Naive thymus-derived CD4-positive, alpha-beta T cell (primary cell): ENCODE data around the gene GNAI3. TPM values are rescaled to one million over a fixed set of nuclear protein-coding genes. Genes with fewer than 3 reads are reported as not detected.

Experiments used
- ATAC-seq: fragments of 150-1000 bp; cut with Tn5 transposase; 2 replicates; pipeline ENCODE4 v1.10.0; 2021; ENCODE audit warnings: mild to moderate bottlenecking, moderate library complexity
- CTCF ChIA-PET: fragments of 350-600 bp; sonication (Branson Sonifier 250); formaldehyde crosslinking; loops from one replicate; lab custom pipeline; 2021; ENCODE audit warnings: antibody characterized with exemption; lab: Charles Lee
- POLR2A ChIA-PET: fragments of 350-600 bp; sonication (Branson Sonifier 250); formaldehyde crosslinking; loops from one replicate; lab custom pipeline; 2021; ENCODE audit warnings: antibody characterized with exemption, inconsistent platforms; lab: Charles Lee
- DNase-seq, 9 donors: peaks; one replicate each; pipeline versions ENCODE4 v3.0.0 to v3.0.0-alpha.2; 2020 to 2022; ENCODE audit warnings: mixed read lengths in 1 of 9
- H3K27ac ChIP-seq: one replicate; pipeline ENCODE4 v1.7.0; 2013; ENCODE audit warnings: mild to moderate bottlenecking, low read depth, low read length, moderate library complexity
- H3K27me3 ChIP-seq, 2 donors: one replicate each; pipeline ENCODE4 v1.7.0; 2013; ENCODE audit warnings: low read length in 2 of 2, mild to moderate bottlenecking in 2 of 2, moderate library complexity in 2 of 2; ENCODE audit not compliant: control insufficient read depth in 2 of 2, insufficient read depth in 2 of 2
- H3K36me3 ChIP-seq, 3 experiments: 1 replicate in 2 of 3; 2 replicates in 1 of 3; pipeline ENCODE4 v1.7.0; 2013; ENCODE audit warnings: low read length in 3 of 3, mild to moderate bottlenecking in 3 of 3, moderate library complexity in 1 of 3; ENCODE audit not compliant: insufficient read depth in 3 of 3, control insufficient read depth in 2 of 3
- H3K4me1 ChIP-seq, 2 donors: one replicate each; pipeline ENCODE4 v1.7.0; 2013; ENCODE audit warnings: low read length in 2 of 2, mild to moderate bottlenecking in 2 of 2, moderate library complexity in 1 of 2; ENCODE audit not compliant: control insufficient read depth in 2 of 2, insufficient read depth in 2 of 2
- H3K4me3 ChIP-seq: 2 replicates; pipeline ENCODE4 v1.7.0; 2013; ENCODE audit warnings: mild to moderate bottlenecking, low read length
- H3K9me3 ChIP-seq, 3 experiments: 1 replicate in 2 of 3; 2 replicates in 1 of 3; pipeline ENCODE4 v1.7.0; 2013; ENCODE audit warnings: low read length in 3 of 3; ENCODE audit not compliant: control insufficient read depth in 2 of 3
- H3K27ac Mint-ChIP-seq, 9 donors: one replicate each; pipeline ENCODE4 v1.8.0; 2020 to 2022; ENCODE audit warnings: mixed read lengths in 9 of 9, mild to moderate bottlenecking in 8 of 9, moderate library complexity in 5 of 9, inconsistent platforms in 2 of 9
- H3K27me3 Mint-ChIP-seq, 5 donors: one replicate each; pipeline ENCODE4 v1.8.0; 2021 to 2022; ENCODE audit warnings: mixed read lengths in 5 of 5, mild to moderate bottlenecking in 1 of 5
- H3K36me3 Mint-ChIP-seq, 5 donors: one replicate each; pipeline ENCODE4 v1.8.0; 2020 to 2022; ENCODE audit warnings: mixed read lengths in 5 of 5, mild to moderate bottlenecking in 3 of 5, inconsistent platforms in 1 of 5
- H3K4me1 Mint-ChIP-seq, 7 donors: one replicate each; pipeline ENCODE4 v1.8.0; 2020 to 2022; ENCODE audit warnings: mixed read lengths in 7 of 7, mild to moderate bottlenecking in 3 of 7, inconsistent platforms in 1 of 7
- H3K4me3 Mint-ChIP-seq, 10 donors: one replicate each; pipeline ENCODE4 v1.8.0; 2020 to 2022; ENCODE audit warnings: mild to moderate bottlenecking in 10 of 10, mixed read lengths in 10 of 10, moderate library complexity in 6 of 10, inconsistent platforms in 2 of 10
- H3K9me3 Mint-ChIP-seq, 11 donors: one replicate each; pipeline ENCODE4 v1.8.0; 2020 to 2022; ENCODE audit warnings: mixed read lengths in 11 of 11, mild to moderate bottlenecking in 4 of 11, inconsistent platforms in 1 of 11, moderate library complexity in 1 of 11
- intact Hi-C, 2 donors: fragments of 100-400 bp; cut with micrococcal nuclease; formaldehyde crosslinking; loops; one replicate each; pipeline ENCODE4 v1.15.1; 2023
- polyA plus RNA-seq, 2 donors: library from polyadenylated mRNA; unstranded; fragments of 300-500 nt; fragmentation: Illumina TruSeq; gene quantifications; one replicate each; pipeline ENCODE4 v1.2.3, GENCODE V29; 2021
- total RNA-seq, 6 experiments: library from RNA in 5 of 6; stranded (reverse) in 5 of 6; gene quantifications; 1 replicate in 5 of 6; 2 replicates in 1 of 6; pipeline ENCODE4 v1.2.3 and lab custom pipeline; 2021 to 2026

Gene GNAI3
- total and polyA plus RNA-seq, 7 experiments from 2014 or later: 4.9 to 9.3 (median 7.2) TPM

GRCh38 chr1:109517337-109517736 lies 31.1 kb upstream of the GNAI3 start:
- intact Hi-C loops: no loop called here
- Histone ChIP-seq H3K9me3 (no peaks in the 10 kb centered on the region), H3K27me3 (no peaks in the 10 kb centered on the region), H3K4me1 (no peaks in the 10 kb centered on the region), H3K4me3 (no peak overlapping the region), H3K36me3 (no peaks in the 10 kb centered on the region), H3K27ac (no peak overlapping the region)
- Mint-ChIP-seq H3K9me3 (no peaks in the 10 kb centered on the region), H3K4me1 (peaks cover 0 to 12% (median 6%) of the 10 kb centered on the region in 7 donors), H3K4me3 (no peak overlapping the region), H3K27ac (no peak overlapping the region), H3K27me3 (peaks cover 0 to 30% (median 0%) of the 10 kb centered on the region in 5 donors), H3K36me3 (peaks cover 0 to 2% (median 0%) of the 10 kb centered on the region in 5 donors)
- ChIA-PET CTCF (interaction anchor here (2.2 to 25.5 kb wide), 3 partner anchors 13 to 24 kb away, joined by 6 to 417 read pairs (median 29); partner anchors contain the start of genes ATXN7L2 and CYB561D1), POLR2A (interaction anchor here (0.6 to 29.8 kb wide), 3 partner anchors 12 to 405 kb away, joined by 3 to 478 read pairs (median 12); partner anchors contain the start of genes ATXN7L2 and CYB561D1)
- ATAC-seq: no peak
- DNase-seq: no peak

DNA sequence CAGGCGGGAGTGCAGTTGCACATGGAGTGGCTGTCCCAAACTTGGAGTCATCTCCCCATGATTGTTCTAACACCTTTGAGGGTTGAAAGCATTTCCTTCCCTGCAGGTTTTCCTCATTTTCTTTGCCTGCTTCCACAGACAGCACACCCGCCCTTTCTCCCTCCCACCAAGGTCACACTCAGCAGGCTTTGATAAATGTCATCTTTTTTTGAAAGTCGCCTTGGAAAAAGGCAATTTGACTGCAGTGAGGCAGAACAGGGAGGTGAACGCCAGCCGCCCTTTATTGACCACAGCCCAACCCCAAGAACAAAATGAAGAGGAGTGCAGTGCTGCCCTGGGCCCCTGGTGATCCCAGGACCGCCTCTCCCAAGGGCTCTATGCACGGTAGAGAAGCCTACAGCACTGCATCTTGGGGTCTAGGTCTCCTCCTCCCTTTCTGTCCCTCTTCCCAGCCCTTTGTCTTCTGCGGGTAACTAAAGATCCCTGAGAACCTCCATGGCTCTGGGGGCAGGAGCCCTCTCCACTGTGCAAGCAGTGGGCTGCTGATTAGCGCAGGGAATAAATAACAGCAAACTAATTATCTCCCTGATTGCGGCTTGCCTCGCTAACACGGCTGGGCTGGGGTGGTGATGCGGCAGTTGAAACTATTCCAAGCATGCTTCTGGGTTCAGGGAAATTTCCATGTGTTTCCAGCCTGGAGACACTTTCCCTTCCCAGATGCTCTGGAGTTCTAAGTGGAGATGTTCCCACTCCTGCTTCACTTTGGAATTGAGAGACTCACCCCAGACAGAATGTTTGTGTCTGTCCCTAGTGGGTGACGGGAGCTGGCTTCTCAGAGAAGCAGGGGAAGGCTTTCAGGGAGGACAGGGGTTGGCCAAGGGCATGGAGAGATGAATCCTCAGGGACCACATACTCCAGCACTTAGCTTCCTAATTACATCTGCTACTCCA lies 27.1 kb upstream of the GNAI3 start:
- H3K36me3 Mint-ChIP-seq: no peaks in the 10 kb centered on the region
- Histone ChIP-seq H3K9me3 (no peaks in the 10 kb centered on the region), H3K27me3 (no peaks in the 10 kb centered on the region), H3K36me3 (no peaks in the 10 kb centered on the region), H3K4me3 (no peak overlapping the region), H3K4me1 (no peaks in the 10 kb centered on the region), H3K27ac (no peak overlapping the region)
- H3K27me3 Mint-ChIP-seq: peaks cover 0 to 36% (median 0%) of the 10 kb centered on the region in 5 donors
- H3K4me3 Mint-ChIP-seq: no peak overlapping the region
- CTCF ChIA-PET: interaction anchor here (1.0 to 25.5 kb wide), 4 partner anchors 11 to 28 kb away, joined by 6 to 417 read pairs (median 18); partner anchors contain the start of genes ATXN7L2 and CYB561D1
- ATAC-seq: no peak
- no peaks in the 10 kb centered on the region for H3K9me3 Mint-ChIP-seq
- no peak overlapping the region for H3K27ac Mint-ChIP-seq
- POLR2A ChIA-PET: interaction anchor here (15.6 to 29.8 kb wide), 2 partner anchors 21 to 27 kb away, joined by 478 to 520 read pairs; partner anchors contain the start of genes AMIGO1, ATXN7L2 and CYB561D1
- no peak for DNase-seq
- peaks cover 0 to 9% (median 4%) of the 10 kb centered on the region in 7 donors for H3K4me1 Mint-ChIP-seq
- intact Hi-C loops: no loop called here

DNA sequence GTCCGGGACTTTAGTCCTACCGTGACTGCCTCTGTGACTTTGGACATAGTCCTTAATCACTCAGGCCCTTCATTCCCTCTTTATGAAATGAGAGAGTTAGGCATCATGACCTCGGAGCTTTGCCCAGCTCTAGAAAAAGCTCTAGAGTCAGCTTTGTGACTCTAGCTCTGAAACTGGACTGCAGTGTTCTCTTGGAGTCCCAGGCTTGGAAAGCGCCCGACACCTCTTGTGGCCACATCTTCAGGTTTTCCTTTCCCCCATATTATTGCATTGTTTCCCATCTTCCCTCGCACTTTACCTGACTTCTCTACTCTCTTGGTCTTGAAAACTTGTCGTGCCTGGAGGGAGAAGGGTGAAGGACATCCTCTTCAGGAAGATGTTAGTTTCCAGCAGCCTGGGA lies 26.4 kb upstream of the GNAI3 start:
- Histone ChIP-seq H3K4me3 (no peak overlapping the region), H3K27me3 (no peaks in the 10 kb centered on the region), H3K4me1 (no peaks in the 10 kb centered on the region), H3K36me3 (no peaks in the 10 kb centered on the region), H3K27ac (no peak overlapping the region), H3K9me3 (no peaks in the 10 kb centered on the region)
- CTCF ChIA-PET: interaction anchor here (1.0 to 2.4 kb wide), 3 partner anchors 10 to 28 kb away, joined by 6 to 8 read pairs (median 6); partner anchors contain the start of gene CYB561D1
- DNase-seq (no peak), ATAC-seq (no peak)
- Mint-ChIP-seq H3K4me1 (peaks cover 0 to 5% (median 0%) of the 10 kb centered on the region in 7 donors), H3K9me3 (no peaks in the 10 kb centered on the region), H3K27me3 (peaks cover 0 to 41% (median 0%) of the 10 kb centered on the region in 5 donors), H3K27ac (peak overlapping the region in 1 of 9 donors; percentile 33), H3K4me3 (no peak overlapping the region), H3K36me3 (no peaks in the 10 kb centered on the region)
- POLR2A ChIA-PET: interaction anchor here (15.6 kb wide), 1 partner anchor 21 kb away, joined by 520 read pairs; the partner anchor contains the start of genes AMIGO1 and CYB561D1
- intact Hi-C loops: no loop called here

DNA sequence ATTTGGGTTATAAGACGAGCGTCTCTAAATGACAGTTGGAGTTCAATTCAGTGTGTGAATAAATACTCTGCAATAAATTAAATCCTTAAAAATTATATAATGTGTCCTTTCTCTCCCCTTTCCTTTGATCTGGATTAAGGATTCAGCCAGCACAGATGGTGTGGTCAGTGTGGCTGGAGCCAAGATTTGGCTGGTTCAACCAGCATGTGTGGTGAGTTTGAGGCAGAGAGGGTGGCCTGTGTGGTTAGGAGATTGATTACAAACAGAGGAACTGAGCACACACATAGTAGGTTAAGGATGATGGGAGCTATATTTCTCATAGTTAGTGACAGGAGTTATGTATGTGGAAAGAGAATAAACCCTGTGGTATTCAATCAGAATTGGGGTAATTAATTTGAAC lies 24.7 kb upstream of the GNAI3 start:
- H3K4me1 Mint-ChIP-seq: peaks cover 0 to 5% (median 0%) of the 10 kb centered on the region in 7 donors
- POLR2A ChIA-PET: interaction anchor here (15.6 kb wide), 1 partner anchor 23 kb away, joined by 520 read pairs; the partner anchor contains the start of genes AMIGO1 and CYB561D1
- H3K36me3 Mint-ChIP-seq: no peaks in the 10 kb centered on the region

GRCh38 chr1:109527098-109527811 lies 21.2 kb upstream of the GNAI3 start:
- H3K36me3 Mint-ChIP-seq: no peaks in the 10 kb centered on the region

More for the DNA sequence above, 24.7 kb upstream of the GNAI3 start:
- no peaks in the 10 kb centered on the region for H3K27me3 ChIP-seq
- intact Hi-C loops: no loop called here
- no peaks in the 10 kb centered on the region for H3K9me3 ChIP-seq
- Mint-ChIP-seq H3K27me3 (peaks cover 0 to 42% (median 0%) of the 10 kb centered on the region in 5 donors), H3K4me3 (no peak overlapping the region), H3K27ac (peak overlapping the region in 2 of 9 donors; percentile 70 to 77), H3K9me3 (no peaks in the 10 kb centered on the region)
- ATAC-seq (no peak), DNase-seq (no peak)
- no peak overlapping the region for H3K4me3 ChIP-seq
- no peaks in the 10 kb centered on the region for H3K4me1 ChIP-seq
- CTCF ChIA-PET: interaction anchor here (1.8 to 2.4 kb wide), 4 partner anchors 9 to 30 kb away, joined by 6 to 11 read pairs (median 7); partner anchors contain the start of gene CYB561D1
- no peaks in the 10 kb centered on the region for H3K36me3 ChIP-seq
- H3K27ac ChIP-seq: no peak overlapping the region

More at GRCh38 chr1:109527098-109527811, 21.2 kb upstream of the GNAI3 start:
- DNase-seq (no peak), ATAC-seq (no peak)
- H3K27ac ChIP-seq: no peak overlapping the region
- POLR2A ChIA-PET: interaction anchor here (15.6 kb wide), 1 partner anchor 27 kb away, joined by 520 read pairs; the partner anchor contains the start of genes AMIGO1 and CYB561D1
- no peak overlapping the region for H3K4me3 Mint-ChIP-seq
- H3K27me3 ChIP-seq: no peaks in the 10 kb centered on the region
- intact Hi-C loops: no loop called here
- peaks cover 5 to 22% of the 10 kb centered on the region in 2 donors for H3K4me1 ChIP-seq
- H3K9me3 Mint-ChIP-seq: peaks cover 0 to 2% (median 0%) of the 10 kb centered on the region in 11 donors
- peaks cover 15 to 29% (median 23%) of the 10 kb centered on the region in 7 donors for H3K4me1 Mint-ChIP-seq
- H3K9me3 ChIP-seq: no peaks in the 10 kb centered on the region
- H3K36me3 ChIP-seq: no peaks in the 10 kb centered on the region
- no peak overlapping the region for H3K4me3 ChIP-seq
- peak overlapping the region in 3 of 9 donors; percentile 43 to 66 (median 63) for H3K27ac Mint-ChIP-seq
- H3K27me3 Mint-ChIP-seq: peaks cover 0 to 26% (median 0%) of the 10 kb centered on the region in 5 donors
- CTCF ChIA-PET: interaction anchor here (21.5 kb wide), 1 partner anchor 29 kb away, joined by 1240 read pairs; the partner anchor contains the start of genes AMIGO1, ATXN7L2 and CYB561D1
